CD4-positive, alpha-beta T cell (primary cell): ENCODE results near the gene ZNF675. TPM values are rescaled to one million over a fixed set of nuclear protein-coding genes. Genes with fewer than 3 reads are reported as not detected.
"Not testable (repeated sequence)": the region's sequence is repeated elsewhere in the genome, so short reads cannot be mapped to it uniquely, and the experiment has no call there.

Experiments used
- ATAC-seq: fragments of 200-7000 bp; cut with Tn5 transposase; one replicate; pipeline ENCODE4 v1.10.0; 2022; ENCODE audit warnings: mild to moderate bottlenecking; ENCODE audit not compliant: poor library complexity
- CTCF ChIA-PET: fragments of 350-600 bp; sonication (Branson Sonifier 250); formaldehyde crosslinking; loops from one replicate; lab custom pipeline; 2021; ENCODE audit warnings: antibody characterized with exemption, inconsistent platforms; lab: Charles Lee
- POLR2A ChIA-PET: fragments of 350-600 bp; sonication (Branson Sonifier 250); formaldehyde crosslinking; loops from one replicate; lab custom pipeline; 2021; ENCODE audit warnings: antibody characterized with exemption, inconsistent platforms; lab: Charles Lee
- DNase-seq, 14 experiments: peaks; one replicate each; pipeline ENCODE4 v3.0.0-alpha.2; 2013 to 2020; ENCODE audit warnings: mixed read lengths in 2 of 14
- H3K27ac ChIP-seq, 2 donors: one replicate each; pipeline versions ENCODE4 v1.5.1 to v1.7.0; 2013; ENCODE audit warnings: low read length in 2 of 2, low read depth in 1 of 2, mild to moderate bottlenecking in 1 of 2
- H3K27me3 ChIP-seq, 2 experiments: 1 replicate in 1 of 2; 2 replicates in 1 of 2; pipeline versions ENCODE4 v1.6.1 to v1.7.0; 2013; ENCODE audit warnings: low read length in 2 of 2, control low read depth in 1 of 2, mild to moderate bottlenecking in 1 of 2, moderate library complexity in 1 of 2; ENCODE audit not compliant: insufficient read depth in 2 of 2, control insufficient read depth in 1 of 2
- H3K36me3 ChIP-seq: one replicate; pipeline ENCODE4 v1.6.1; 2013; ENCODE audit warnings: low read length, control low read depth; ENCODE audit not compliant: insufficient read depth
- H3K4me1 ChIP-seq: one replicate; pipeline ENCODE4 v1.6.1; 2013; ENCODE audit warnings: low read length, control low read depth; ENCODE audit not compliant: insufficient read depth
- H3K4me3 ChIP-seq: one replicate; pipeline ENCODE4 v1.5.1; 2013; ENCODE audit warnings: mild to moderate bottlenecking, low read length, moderate library complexity
- H3K9me3 ChIP-seq, 2 experiments: 1 replicate in 1 of 2; 2 replicates in 1 of 2; pipeline versions ENCODE4 v1.6.1 to v1.7.0; 2013; ENCODE audit warnings: low read length in 2 of 2, mild to moderate bottlenecking in 2 of 2, control low read depth in 1 of 2, moderate library complexity in 1 of 2; ENCODE audit not compliant: control insufficient read depth in 1 of 2, insufficient read depth in 1 of 2
- H3K27ac Mint-ChIP-seq: one replicate; pipeline ENCODE4 v1.8.0; 2020; ENCODE audit warnings: mixed read lengths
- H3K27me3 Mint-ChIP-seq: one replicate; pipeline ENCODE4 v1.8.0; 2021; ENCODE audit warnings: mixed read lengths
- H3K36me3 Mint-ChIP-seq: one replicate; pipeline ENCODE4 v1.8.0; 2021; ENCODE audit warnings: low read depth, mixed read lengths
- H3K4me1 Mint-ChIP-seq: one replicate; pipeline ENCODE4 v1.8.0; 2021; ENCODE audit warnings: low read depth, mixed read lengths
- H3K4me3 Mint-ChIP-seq: one replicate; pipeline ENCODE4 v1.8.0; 2020; ENCODE audit warnings: mild to moderate bottlenecking, mixed read lengths
- H3K9me3 Mint-ChIP-seq: one replicate; pipeline ENCODE4 v1.8.0; 2020; ENCODE audit warnings: mixed read lengths
- CTCF ChIP-seq: fragments of 200-600 bp; IDR thresholded peaks from one replicate; pipeline ENCODE4 v1.8.0; 2022; ENCODE audit warnings: antibody characterized with exemption, mild to moderate bottlenecking
- intact Hi-C, 2 experiments: fragments of 100-400 bp; cut with DNase I in 1 of 2; cut with micrococcal nuclease in 1 of 2; formaldehyde crosslinking; loops; one replicate each; pipeline versions ENCODE4 v1.15.1 to v1.9.0; 2023 to 2025; cut with DNase I, micrococcal nuclease
- total RNA-seq, 174 experiments: library from RNA in 2 of 174; stranded (reverse) in 2 of 174; gene quantifications; one replicate each; pipeline ENCODE4 v1.2.3 and lab custom pipeline; 2021 to 2026

The ZNF675 gene
- total RNA-seq, 2 experiments from 2014 or later, result 15.6 to 16.4 TPM

- TF ChIP-seq CTCF, result no peak
- Histone ChIP-seq H3K27me3 (no peaks in the 10 kb centered on the region), H3K9me3 (peaks cover 36 to 45% of the 10 kb centered on the region in 2 experiments), H3K27ac (no peak overlapping the region), H3K4me1 (no peaks in the 10 kb centered on the region), H3K36me3 (peaks cover 26% of the 10 kb centered on the region), H3K4me3 (no peak overlapping the region)
- POLR2A ChIA-PET, result interaction anchor here (0.7 kb wide), 2 partner anchors 14 to 399 kb away, joined by 3 read pairs; partner anchors contain the start of gene ZNF675
- DNase-seq (no peak), ATAC-seq (no peak)
- H3K4me3 Mint-ChIP-seq, result no peak overlapping the region
- H3K36me3 Mint-ChIP-seq, result peaks cover 95% of the 10 kb centered on the region
- CTCF ChIA-PET, result no interaction called here
- intact Hi-C loops, result no loop called here
- no peaks in the 10 kb centered on the region for H3K27me3 Mint-ChIP-seq
- H3K9me3 Mint-ChIP-seq, result peaks cover 9% of the 10 kb centered on the region
- H3K4me1 Mint-ChIP-seq, result peaks cover 36% of the 10 kb centered on the region
- H3K27ac Mint-ChIP-seq, result no peak overlapping the region
Observed at GRCh38 chr19:23673132-23673531, 13.9 kb downstream of the ZNF675 start.

GRCh38 chr19:23668606-23669005 lies 18.4 kb downstream of the ZNF675 start:
- DNase-seq, H3K4me3 ChIP-seq, intact Hi-C loops, CTCF ChIA-PET, H3K27me3 Mint-ChIP-seq, POLR2A ChIA-PET, H3K4me1 ChIP-seq, H3K4me3 Mint-ChIP-seq, H3K27ac Mint-ChIP-seq, ATAC-seq, H3K27me3 ChIP-seq, H3K27ac ChIP-seq: not testable (repeated sequence)
- Mint-ChIP-seq H3K9me3 (peaks cover 10% of the 10 kb centered on the region), H3K36me3 (peaks cover 95% of the 10 kb centered on the region), H3K4me1 (peaks cover 15% of the 10 kb centered on the region)
- Histone ChIP-seq H3K36me3 (peaks cover 27% of the 10 kb centered on the region), H3K9me3 (peaks cover 34 to 74% of the 10 kb centered on the region in 2 experiments)

- ChIA-PET POLR2A (no interaction called here), CTCF (no interaction called here)
- no peak for TF ChIP-seq CTCF
- H3K27ac Mint-ChIP-seq, result no peak overlapping the region
- Histone ChIP-seq H3K4me3 (no peak overlapping the region), H3K36me3 (peaks cover 38% of the 10 kb centered on the region), H3K27me3 (no peaks in the 10 kb centered on the region), H3K27ac (no peak overlapping the region), H3K4me1 (no peaks in the 10 kb centered on the region), H3K9me3 (peaks cover 53 to 74% of the 10 kb centered on the region in 2 experiments)
- ATAC-seq, result no peak
- intact Hi-C loops, result no loop called here
- no peak overlapping the region for H3K4me3 Mint-ChIP-seq
- no peak for DNase-seq
- peaks cover 9% of the 10 kb centered on the region for H3K4me1 Mint-ChIP-seq
- peaks cover 95% of the 10 kb centered on the region for H3K36me3 Mint-ChIP-seq
- H3K9me3 Mint-ChIP-seq, result peaks cover 13% of the 10 kb centered on the region
- no peaks in the 10 kb centered on the region for H3K27me3 Mint-ChIP-seq
Observed at GRCh38 chr19:23665651-23666410, 21.2 kb downstream of the ZNF675 start.

- Histone ChIP-seq H3K36me3 (peaks cover 13% of the 10 kb centered on the region), H3K9me3 (peaks cover 27 to 79% of the 10 kb centered on the region in 2 experiments)
- H3K4me3 ChIP-seq, H3K27me3 Mint-ChIP-seq, POLR2A ChIA-PET, H3K27me3 ChIP-seq, H3K4me1 ChIP-seq, H3K4me1 Mint-ChIP-seq, CTCF ChIA-PET, H3K4me3 Mint-ChIP-seq, ATAC-seq, H3K27ac Mint-ChIP-seq, DNase-seq, H3K27ac ChIP-seq: not testable (repeated sequence)
- intact Hi-C loops, result loop anchor here in 1 of 2 experiments (10.0 kb wide), 1 partner anchor 275 kb away; no protein-coding TSS in a partner anchor
- peaks cover 59% of the 10 kb centered on the region for H3K36me3 Mint-ChIP-seq
- H3K9me3 Mint-ChIP-seq, result peaks cover 16% of the 10 kb centered on the region
Observed at GRCh38 chr19:23649817-23650216, 37.2 kb downstream of the ZNF675 start.

Other genes with a start within 250 kb of the ZNF675 start
- 1 to 10 TPM; 1.6 to 2.6 TPM for gene ZNF681, start 71.7 kb upstream of the ZNF675 start, total RNA-seq
- gene ZNF726, start 227.7 kb upstream of the ZNF675 start, total RNA-seq, result 1 to 10 TPM; 2.6 to 3.5 TPM